Heart right ventricle (tissue), 16 donors: ENCODE results near the gene RGR. TPM values are rescaled to one million over a fixed set of nuclear protein-coding genes. Genes with fewer than 3 reads are reported as not detected.

ENCODE experiments used
- ATAC-seq, 8 donors: fragments of 200-7000 bp; cut with Tn5 transposase; one replicate each; pipeline ENCODE4 v1.9.1; 2020; ENCODE audit warnings: mild to moderate bottlenecking in 8 of 8, moderate library complexity in 8 of 8, moderate number of reproducible peaks in 1 of 8
- DNase-seq, 2 donors: peaks; one replicate each; pipeline ENCODE4 v3.0.0-alpha.2; 2020
- H3K27ac ChIP-seq, 10 donors: fragments of 200-600 bp; sonication (generic) in 2 of 10; one replicate each; pipeline versions ENCODE4 v1.5.0 to v1.8.0; 2020 to 2022; ENCODE audit warnings: mild to moderate bottlenecking in 3 of 10
- H3K27me3 ChIP-seq, 7 donors: fragments of 200-600 bp; one replicate each; pipeline ENCODE4 v1.8.0; 2021 to 2022; ENCODE audit warnings: mild to moderate bottlenecking in 2 of 7
- H3K36me3 ChIP-seq, 9 donors: fragments of 200-600 bp; sonication (generic) in 1 of 9; one replicate each; pipeline versions ENCODE4 v1.5.0 to v1.8.0; 2020 to 2022; ENCODE audit warnings: mild to moderate bottlenecking in 2 of 9
- H3K4me1 ChIP-seq, 9 donors: fragments of 200-600 bp; sonication (generic) in 1 of 9; one replicate each; pipeline versions ENCODE4 v1.5.0 to v1.8.0; 2020 to 2022; ENCODE audit warnings: mild to moderate bottlenecking in 4 of 9
- H3K4me3 ChIP-seq, 10 donors: fragments of 200-600 bp; sonication (generic) in 2 of 10; one replicate each; pipeline versions ENCODE4 v1.5.0 to v1.8.0; 2020 to 2022; ENCODE audit warnings: mild to moderate bottlenecking in 7 of 10, moderate library complexity in 2 of 10
- H3K9me3 ChIP-seq, 11 donors: fragments of 200-600 bp in 10 of 11; sonication (generic) in 2 of 11; one replicate each; pipeline versions ENCODE4 v1.5.0 to v1.8.0; 2013 to 2022; ENCODE audit warnings: mild to moderate bottlenecking in 2 of 11, control low read depth in 1 of 11, moderate library complexity in 1 of 11
- WGBS, 2 donors: extraction: QIAGEN DNeasy Blood & Tissue Kit; methylation state at CpG; one replicate each; pipeline ENCODE4 v1.1.7; 2013; ENCODE audit warnings: inconsistent platforms in 1 of 2; 5-methylcytosine and 5-hydroxymethylcytosine counted together
- intact Hi-C, 10 donors: fragments of 100-400 bp; cut with DNase I; formaldehyde crosslinking; loops; one replicate each; pipeline versions ENCODE4 v1.11.1 to v1.14.2; 2022
- polyA plus RNA-seq, 2 donors: library from polyadenylated mRNA; stranded (reverse); fragments of 200-250 nt; gene quantifications; one replicate each; pipeline ENCODE4 v1.2.3, GENCODE V29; 2013
- total RNA-seq, 10 donors: library from RNA; stranded (reverse); fragmentation: NEBNext Ultra II Directional in 3 of 10; extraction: Animal tissue kit (Norgen Biotek cat#: 25700) in 3 of 10; gene quantifications; one replicate each; pipeline versions ENCODE4 v1.2.1 to v1.2.4, GENCODE V29; 2021 to 2023
- TF ChIP-seq, protein P1 (sequence below), 9 donors: fragments of 200-600 bp; sonication (generic) in 2 of 9; IDR thresholded peaks; one replicate each; pipeline versions ENCODE4 v1.5.0 to v1.8.0; 2021 to 2022; ENCODE audit warnings: antibody characterized with exemption in 9 of 9, mild to moderate bottlenecking in 5 of 9, moderate library complexity in 1 of 9
- donor health status: Arrhythmogenic right ventricular cardiomyopathy.
- donor health status: ischemic (EF 13 %, LVEDD 7.1; RV severe dilation, severe dysfunction).
- donor health status: healthy with polysubstance abuse.
- donor health status: DM: no; HTN: yes; CAD: no.
- donor health status: DM: no; HTN: no; CAD: no.
- donor health status: ischemic (EF 25% LVEDD 6.9; RV normal size, moderate dysfunction).
- donor health status: ischemic (EF 25% LVEDD 5.7; RV mildly dilated, moderate dysfunction).
- donor health status: healthy.
- donor health status: DM: yes; HTN: yes; CAD: no.
- donor health status: Ischemic cardiomyopathy.
- donor health status: ischemic (EF 35%, LVEDD 5.7; RV mildly dilated, moderate dysfunction).
- donor health status: nonischemic (EF 11% LVEDD 7.7; RV severe dilation, severe dysfunction).
- donor health status: DM: yes; HTN: yes; CAD: no.
- donor health status: PGD.
- donor health status: ischemic (EF 29% LVEDD 5.4; RV normal size, mild dysfunction).
- donor health status: nonischemic (EF 23%, LVEDD 6.1; RV moderate dilation, normal function).

The RGR gene
- total and polyA plus RNA-seq, 12 donors = 0.13 to 4.0 (median 0.53) TPM; not detected in 5

DNA sequence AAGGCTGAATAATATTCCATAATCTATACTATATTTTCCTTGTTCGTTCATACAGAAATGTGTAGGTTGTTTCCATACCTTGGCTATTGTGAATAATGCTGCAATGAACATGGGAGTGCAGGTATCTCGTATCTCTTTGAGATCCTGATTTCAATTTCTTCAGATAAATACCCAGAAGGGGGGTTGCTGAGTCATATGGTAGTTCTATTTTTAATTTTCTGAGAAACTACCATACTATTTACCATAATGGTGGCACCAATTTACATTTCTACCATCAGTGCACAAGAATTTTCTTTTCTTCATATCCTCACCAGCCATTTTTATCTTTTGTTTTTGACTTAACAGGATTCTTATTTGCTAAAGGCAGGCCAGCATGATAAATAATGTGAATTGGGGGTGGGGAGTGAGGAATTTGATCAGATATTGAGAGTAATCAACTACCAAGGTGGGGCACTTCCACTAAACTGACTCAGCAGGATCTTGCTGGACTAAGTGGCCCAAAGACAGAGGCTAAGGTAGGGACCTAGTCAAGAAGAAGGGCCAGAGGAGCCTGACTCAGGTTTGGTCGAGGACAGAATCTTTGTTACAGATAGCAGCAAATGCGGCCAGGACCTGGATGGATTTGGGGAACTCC is 62.0 kb downstream of the RGR start:
- Histone ChIP-seq H3K27ac (no peak overlapping the region), H3K4me1 (peaks cover 0 to 29% (median 11%) of the 10 kb centered on the region in 9 donors), H3K9me3 (no peaks in the 10 kb centered on the region), H3K4me3 (no peak overlapping the region), H3K27me3 (peaks cover 0 to 3% (median 0%) of the 10 kb centered on the region in 7 donors), H3K36me3 (no peaks in the 10 kb centered on the region)
- WGBS, 2 donors = 83 to 86% methylated on average over 4 of the region's 4 CpGs
- ATAC-seq = no peak
- no peak for DNase-seq
- TF ChIP-seq, protein P1, sequence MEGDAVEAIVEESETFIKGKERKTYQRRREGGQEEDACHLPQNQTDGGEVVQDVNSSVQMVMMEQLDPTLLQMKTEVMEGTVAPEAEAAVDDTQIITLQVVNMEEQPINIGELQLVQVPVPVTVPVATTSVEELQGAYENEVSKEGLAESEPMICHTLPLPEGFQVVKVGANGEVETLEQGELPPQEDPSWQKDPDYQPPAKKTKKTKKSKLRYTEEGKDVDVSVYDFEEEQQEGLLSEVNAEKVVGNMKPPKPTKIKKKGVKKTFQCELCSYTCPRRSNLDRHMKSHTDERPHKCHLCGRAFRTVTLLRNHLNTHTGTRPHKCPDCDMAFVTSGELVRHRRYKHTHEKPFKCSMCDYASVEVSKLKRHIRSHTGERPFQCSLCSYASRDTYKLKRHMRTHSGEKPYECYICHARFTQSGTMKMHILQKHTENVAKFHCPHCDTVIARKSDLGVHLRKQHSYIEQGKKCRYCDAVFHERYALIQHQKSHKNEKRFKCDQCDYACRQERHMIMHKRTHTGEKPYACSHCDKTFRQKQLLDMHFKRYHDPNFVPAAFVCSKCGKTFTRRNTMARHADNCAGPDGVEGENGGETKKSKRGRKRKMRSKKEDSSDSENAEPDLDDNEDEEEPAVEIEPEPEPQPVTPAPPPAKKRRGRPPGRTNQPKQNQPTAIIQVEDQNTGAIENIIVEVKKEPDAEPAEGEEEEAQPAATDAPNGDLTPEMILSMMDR (IDR thresholded peaks at IDR 0.05) = no peak
- intact Hi-C loops = no loop called here

DNA sequence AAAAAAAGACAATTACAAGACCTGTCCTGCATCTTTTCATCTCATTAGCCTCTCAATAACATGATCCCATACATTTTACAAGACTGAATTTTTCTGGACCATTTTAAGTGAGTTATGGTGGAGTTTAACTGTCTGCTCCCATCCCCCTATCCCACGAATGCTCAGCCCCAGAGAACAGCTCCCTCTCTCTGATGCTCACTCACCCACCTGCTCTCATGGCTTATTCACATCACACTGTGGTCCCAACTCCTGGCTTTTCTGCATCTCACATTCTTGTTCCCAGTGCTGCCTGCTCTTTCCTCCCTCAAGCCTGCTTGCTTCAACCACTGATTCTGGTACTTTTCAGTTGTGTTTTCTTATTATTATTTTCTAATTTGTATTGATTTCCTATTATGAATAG is 63.2 kb downstream of the RGR start:
- intact Hi-C loops = no loop called here
- DNase-seq (no peak), ATAC-seq (no peak)
- no peak overlapping the region for H3K4me3 ChIP-seq
- no peaks in the 10 kb centered on the region for H3K36me3 ChIP-seq
- H3K27me3 ChIP-seq = no peaks in the 10 kb centered on the region
- H3K4me1 ChIP-seq = peaks cover 0 to 29% (median 11%) of the 10 kb centered on the region in 9 donors
- 50 to 57% methylated on average over 1 of the region's 1 CpG for WGBS, 2 donors
- TF ChIP-seq, protein P1 (IDR thresholded peaks at IDR 0.05) = no peak
- no peaks in the 10 kb centered on the region for H3K9me3 ChIP-seq
- H3K27ac ChIP-seq = peak overlapping the region in 7 of 10 donors; percentile 0 to 79 (median 65)

DNA sequence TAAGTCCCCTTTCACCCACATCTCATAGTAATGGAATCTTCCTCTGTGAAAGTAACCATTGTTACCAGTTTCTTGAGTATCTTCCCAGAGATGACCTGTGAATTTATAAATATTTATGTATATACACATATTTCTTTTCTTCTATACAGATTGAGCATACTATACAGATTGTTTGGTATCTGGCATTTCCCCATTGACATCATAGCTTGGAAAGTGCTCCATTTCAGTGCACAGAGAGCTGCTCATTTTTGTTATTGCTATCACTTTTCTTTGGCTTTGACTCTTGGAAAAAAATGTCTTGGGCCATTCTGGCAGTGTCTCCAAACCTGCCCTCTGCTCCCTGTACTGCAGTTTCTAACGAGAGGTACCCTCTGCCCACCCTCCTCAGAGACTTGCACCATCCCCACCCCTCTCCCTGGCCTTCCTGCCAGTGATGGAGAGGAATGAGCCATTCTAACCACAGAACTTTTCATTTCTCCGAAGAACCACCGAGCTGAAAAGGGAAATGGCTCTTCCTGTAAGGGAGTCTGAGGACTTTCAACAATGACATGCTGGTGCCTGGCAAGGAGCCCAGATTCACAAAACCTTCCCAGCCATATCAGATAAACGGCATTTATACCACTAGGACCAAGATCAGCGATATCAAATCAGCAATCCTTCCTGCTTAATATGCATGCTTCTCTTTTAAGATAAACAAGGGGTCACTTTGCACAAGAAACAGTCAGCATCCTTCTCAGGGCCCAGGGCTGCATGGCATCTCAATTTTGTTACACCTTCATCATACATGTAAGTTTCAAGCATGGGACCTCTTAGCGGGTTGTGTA is 63.8 kb downstream of the RGR start:
- Histone ChIP-seq H3K36me3 (no peaks in the 10 kb centered on the region), H3K4me3 (no peak overlapping the region), H3K4me1 (peaks cover 0 to 29% (median 11%) of the 10 kb centered on the region in 9 donors), H3K27me3 (no peaks in the 10 kb centered on the region), H3K27ac (peak overlapping the region in 8 of 10 donors; percentile 0 to 79 (median 60)), H3K9me3 (no peaks in the 10 kb centered on the region)
- DNase-seq = peak; percentile 32 to 60
- TF ChIP-seq, protein P1 (IDR thresholded peaks at IDR 0.05) = no peak
- ATAC-seq = peak in 7 of 8 donors; percentile 44 to 87 (median 79)
- 26 to 28% methylated on average over 6 of the region's 6 CpGs for WGBS, 2 donors
- intact Hi-C loops = no loop called here

Other genes starting within 250 kb of the RGR start
- gene GHITM, start 105.5 kb upstream of the RGR start, total RNA-seq = 100 to 1,000 TPM; 316 to 552 (median 463) TPM
- gene GHITM, start 105.5 kb upstream of the RGR start, polyA plus RNA-seq = 100 to 1,000 TPM; 123 to 342 TPM
- gene GPR15LG, start 71.3 kb upstream of the RGR start, total RNA-seq = not detected
- gene GPR15LG, start 71.3 kb upstream of the RGR start, polyA plus RNA-seq = not detected
- gene CDHR1, start 50.5 kb upstream of the RGR start, total RNA-seq = 1 to 10 TPM in 3 of 10 donors, under 1 TPM in 7; 0.12 to 1.3 (median 0.49) TPM
- gene CDHR1, start 50.5 kb upstream of the RGR start, polyA plus RNA-seq = under 1 TPM; 0.12 to 0.29 TPM
- gene LRIT2, start 19.5 kb upstream of the RGR start, total RNA-seq = not detected
- not detected for gene LRIT2, start 19.5 kb upstream of the RGR start, polyA plus RNA-seq
- gene LRIT1, start 3.5 kb upstream of the RGR start, total RNA-seq = under 1 TPM in 2 of 10 donors, not detected in 8; 0.10 to 0.17 TPM
- gene LRIT1, start 3.5 kb upstream of the RGR start, polyA plus RNA-seq = not detected
- 100 to 1,000 TPM; 124 to 252 (median 219) TPM for gene CCSER2, start 83.5 kb downstream of the RGR start, total RNA-seq
- 10 to 100 TPM; 27.5 to 29.7 TPM for gene CCSER2, start 83.5 kb downstream of the RGR start, polyA plus RNA-seq